ENCODE measurements around the gene OLR1.
"Not testable (repeated sequence)": the region's sequence is repeated elsewhere in the genome, so short reads cannot be mapped to it uniquely, and the experiment has no call there.

The OLR1 gene

GRCh38 chr12:10210225-10210624, 38.3 kb upstream of the OLR1 start:
- no peak for TF ChIP-seq CTCF (IDR thresholded peaks at IDR 0.05; ENCODE audit: extremely low read depth, insufficient read depth, missing control alignments)
- in situ Hi-C loops (cut with MboI; ENCODE audit: low pct_unique_long_range_greater_than_20kb, low sequenced_read_pairs, unreplicated experiment), result no loop called here
- DNase-seq (ENCODE audit: low spot score), result no peak

GRCh38 chr12:10207136-10207535, 35.2 kb upstream of the OLR1 start:
- in situ Hi-C loops (cut with MboI; ENCODE audit: low pct_unique_long_range_greater_than_20kb, low sequenced_read_pairs, unreplicated experiment), result no loop called here
- DNase-seq (ENCODE audit: low spot score), result no peak
- TF ChIP-seq CTCF (IDR thresholded peaks at IDR 0.05; ENCODE audit: extremely low read depth, insufficient read depth, missing control alignments), result no peak

- no peak for DNase-seq (ENCODE audit: low spot score)
- in situ Hi-C loops (cut with MboI; ENCODE audit: low pct_unique_long_range_greater_than_20kb, low sequenced_read_pairs, unreplicated experiment), result no loop called here
- no peak for TF ChIP-seq CTCF (IDR thresholded peaks at IDR 0.05; ENCODE audit: extremely low read depth, insufficient read depth, missing control alignments)
Observed at GRCh38 chr12:10205220-10205807, 33.4 kb upstream of the OLR1 start.

- in situ Hi-C loops (cut with MboI; ENCODE audit: low pct_unique_long_range_greater_than_20kb, low sequenced_read_pairs, unreplicated experiment); DNase-seq (ENCODE audit: low spot score): not testable (repeated sequence)
Observed at GRCh38 chr12:10204495-10204894, 32.6 kb upstream of the OLR1 start.

- DNase-seq (ENCODE audit: low spot score), result no peak
- in situ Hi-C loops (cut with MboI; ENCODE audit: low pct_unique_long_range_greater_than_20kb, low sequenced_read_pairs, unreplicated experiment), result no loop called here
- no peak for TF ChIP-seq CTCF (IDR thresholded peaks at IDR 0.05; ENCODE audit: extremely low read depth, insufficient read depth, missing control alignments)
Observed at GRCh38 chr12:10197879-10198278, 25.9 kb upstream of the OLR1 start.

GRCh38 chr12:10196210-10196609, 24.3 kb upstream of the OLR1 start:
- in situ Hi-C loops (cut with MboI; ENCODE audit: low pct_unique_long_range_greater_than_20kb, low sequenced_read_pairs, unreplicated experiment), result no loop called here
- peak; percentile 60 for DNase-seq (ENCODE audit: low spot score)
- TF ChIP-seq CTCF (IDR thresholded peaks at IDR 0.05; ENCODE audit: extremely low read depth, insufficient read depth, missing control alignments), result no peak

- in situ Hi-C loops (cut with MboI; ENCODE audit: low pct_unique_long_range_greater_than_20kb, low sequenced_read_pairs, unreplicated experiment), result no loop called here
- DNase-seq (ENCODE audit: low spot score), result no peak
- TF ChIP-seq CTCF (IDR thresholded peaks at IDR 0.05; ENCODE audit: extremely low read depth, insufficient read depth, missing control alignments), result no peak
Observed at GRCh38 chr12:10194160-10194670, 22.3 kb upstream of the OLR1 start.
